Vagina (tissue), 2 donors: ENCODE data around the gene SGCA.

Source experiments
- CTCF ChIP-seq, 3 experiments: fragments of 450-650 bp in 2 of 3; fragments of 200-600 bp in 1 of 3; sonication (generic) in 1 of 3; IDR thresholded peaks; one replicate each; pipeline ENCODE4 v1.5.1; 2017 to 2019; ENCODE audit warnings: antibody characterized with exemption in 3 of 3, mild to moderate bottlenecking in 2 of 3, moderate library complexity in 2 of 3
- POLR2A ChIP-seq, 2 donors: fragments of 450-650 bp; IDR thresholded peaks; one replicate each; pipeline ENCODE4 v1.6.1; 2017; ENCODE audit warnings: antibody characterized with exemption in 2 of 2, mild to moderate bottlenecking in 2 of 2, moderate library complexity in 2 of 2

GRCh38 chr17:50194140-50194933 lies 28.5 kb downstream of the SGCA start:
- no peak for TF ChIP-seq POLR2A (IDR thresholded peaks at IDR 0.05)
- TF ChIP-seq CTCF (IDR thresholded peaks at IDR 0.05): no peak
